GM10248 (cell line): ENCODE data around the gene KLHL17.

Source experiments
- CTCF ChIA-PET: fragments of 300-600 bp; sonication (Branson Sonifier 250); formaldehyde crosslinking; extraction: SDS; loops from one replicate; lab custom pipeline; 2021; ENCODE audit warnings: antibody characterized with exemption; lab: Yijun Ruan, JAX
- POLR2A ChIA-PET: fragments of 350-650 bp; sonication (Branson Sonifier 250); formaldehyde crosslinking; extraction: SDS; loops from one replicate; lab custom pipeline; 2020; ENCODE audit warnings: antibody characterized with exemption; lab: Yijun Ruan, JAX
- DNase-seq: peaks from one replicate; pipeline ENCODE4 v3.0.0; 2012; ENCODE audit errors: extremely low spot score
- TF ChIP-seq, protein P1 (sequence below): IDR thresholded peaks from 2 replicates; pipeline ENCODE4 v1.5.1; 2012; ENCODE audit warnings: mild to moderate bottlenecking, low read depth; ENCODE audit errors: extremely low read depth, missing control alignments, control extremely low read depth

The KLHL17 gene

DNA sequence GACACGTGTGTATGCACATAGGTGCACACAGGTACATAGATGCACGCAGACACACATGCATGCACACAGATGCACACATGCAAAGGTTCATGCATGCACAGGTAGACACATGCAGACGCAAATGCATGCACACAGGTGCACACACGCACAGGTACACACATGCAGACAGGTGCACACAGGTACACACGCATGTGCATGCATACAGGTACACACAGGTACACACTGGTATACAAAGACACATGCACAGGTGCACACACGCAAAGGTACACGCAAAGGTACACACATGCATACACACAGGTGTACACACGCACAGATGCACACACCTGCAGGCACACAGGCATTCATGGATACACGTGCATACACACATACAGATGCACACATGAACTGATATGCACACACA, 10.1 kb upstream of the KLHL17 start:
- DNase-seq, result no peak
- TF ChIP-seq, protein P1, sequence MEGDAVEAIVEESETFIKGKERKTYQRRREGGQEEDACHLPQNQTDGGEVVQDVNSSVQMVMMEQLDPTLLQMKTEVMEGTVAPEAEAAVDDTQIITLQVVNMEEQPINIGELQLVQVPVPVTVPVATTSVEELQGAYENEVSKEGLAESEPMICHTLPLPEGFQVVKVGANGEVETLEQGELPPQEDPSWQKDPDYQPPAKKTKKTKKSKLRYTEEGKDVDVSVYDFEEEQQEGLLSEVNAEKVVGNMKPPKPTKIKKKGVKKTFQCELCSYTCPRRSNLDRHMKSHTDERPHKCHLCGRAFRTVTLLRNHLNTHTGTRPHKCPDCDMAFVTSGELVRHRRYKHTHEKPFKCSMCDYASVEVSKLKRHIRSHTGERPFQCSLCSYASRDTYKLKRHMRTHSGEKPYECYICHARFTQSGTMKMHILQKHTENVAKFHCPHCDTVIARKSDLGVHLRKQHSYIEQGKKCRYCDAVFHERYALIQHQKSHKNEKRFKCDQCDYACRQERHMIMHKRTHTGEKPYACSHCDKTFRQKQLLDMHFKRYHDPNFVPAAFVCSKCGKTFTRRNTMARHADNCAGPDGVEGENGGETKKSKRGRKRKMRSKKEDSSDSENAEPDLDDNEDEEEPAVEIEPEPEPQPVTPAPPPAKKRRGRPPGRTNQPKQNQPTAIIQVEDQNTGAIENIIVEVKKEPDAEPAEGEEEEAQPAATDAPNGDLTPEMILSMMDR, result no peak
- ChIA-PET POLR2A (no interaction called here), CTCF (no interaction called here)

DNA sequence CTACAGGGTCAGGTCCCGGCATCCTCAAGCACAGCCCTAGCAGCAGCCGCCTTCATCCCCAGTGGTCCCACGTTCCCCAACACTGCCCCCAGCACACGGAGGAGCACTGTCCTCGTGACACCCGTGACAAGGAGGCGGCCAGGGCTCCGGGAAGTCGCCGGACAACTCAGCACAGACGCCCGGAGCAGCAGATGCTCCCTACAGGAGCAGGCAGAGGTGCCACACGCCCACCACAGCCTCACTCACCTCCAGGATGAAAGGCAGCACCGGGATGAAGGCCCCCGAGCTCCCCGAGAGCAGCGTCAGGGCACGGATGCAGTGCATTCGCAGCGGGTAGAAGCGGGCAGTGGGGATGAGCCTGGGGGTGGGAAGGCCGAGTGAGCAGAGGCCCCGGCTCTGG, 9.5 kb upstream of the KLHL17 start:
- DNase-seq, result no peak
- POLR2A ChIA-PET, result no interaction called here
- TF ChIP-seq, protein P1, result no peak
- CTCF ChIA-PET, result no interaction called here

DNA sequence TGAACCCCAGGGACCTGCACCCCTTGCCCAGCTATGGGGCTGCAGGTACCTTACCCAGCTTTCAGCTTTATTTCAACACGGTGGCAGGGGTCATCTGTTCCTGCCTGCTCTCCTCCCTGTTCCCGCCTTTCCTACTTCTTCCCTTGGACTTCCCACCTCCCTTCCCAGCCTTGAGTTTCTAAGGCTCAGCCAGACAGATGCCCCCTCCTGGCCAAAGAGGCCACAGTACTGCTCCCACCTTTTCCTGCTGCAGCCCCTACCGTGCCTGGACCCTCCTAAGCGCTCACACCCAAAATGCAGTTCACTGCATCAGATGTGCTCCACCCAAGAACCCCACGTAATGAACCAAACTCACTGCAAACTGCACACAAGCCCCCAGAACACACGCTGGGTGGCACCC, 9.0 kb upstream of the KLHL17 start:
- ChIA-PET CTCF (no interaction called here), POLR2A (no interaction called here)
- no peak for DNase-seq
- TF ChIP-seq, protein P1, result peak; percentile 26

DNA sequence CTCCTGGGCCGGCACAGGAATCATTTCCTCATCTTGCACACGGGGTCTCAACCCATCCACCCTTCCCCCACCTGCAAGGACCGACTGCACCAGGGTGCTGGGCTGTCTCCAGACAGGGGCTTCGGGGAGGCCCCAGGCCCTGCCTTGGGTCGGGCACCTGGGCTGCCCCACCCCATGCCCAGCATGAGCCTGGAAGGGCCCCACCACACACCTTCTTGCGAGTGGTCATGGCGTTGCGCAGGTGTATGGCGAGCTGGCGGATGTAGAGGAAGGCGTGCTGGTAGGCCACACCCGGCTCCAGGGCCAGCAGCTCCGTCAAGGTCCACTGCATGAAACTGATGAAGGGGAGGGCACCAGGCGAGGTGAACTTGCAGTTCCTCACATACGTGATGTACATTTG, 8.2 kb upstream of the KLHL17 start:
- CTCF ChIA-PET, result no interaction called here
- DNase-seq, result no peak
- POLR2A ChIA-PET, result no interaction called here
- TF ChIP-seq, protein P1, result no peak

DNA sequence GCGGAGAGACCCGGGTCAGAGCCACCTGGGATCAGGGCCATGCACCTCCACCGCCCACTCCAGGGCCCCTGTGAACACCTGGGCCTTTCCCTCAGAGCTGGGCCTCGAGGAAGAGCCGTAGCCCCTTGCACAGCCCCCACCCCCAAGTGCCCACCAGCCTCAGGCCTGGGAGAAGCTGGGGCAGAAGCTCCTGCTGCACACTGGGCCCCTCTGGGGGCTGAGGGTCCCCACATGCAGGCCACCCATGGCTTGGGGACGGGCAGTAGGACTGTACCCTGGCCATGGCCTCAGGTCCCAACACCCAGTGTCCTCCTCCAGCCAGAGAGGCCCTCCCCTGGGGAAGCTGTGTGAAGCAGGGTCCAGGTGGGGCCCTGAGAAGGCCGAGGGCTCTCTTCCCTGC, 7.8 kb upstream of the KLHL17 start:
- POLR2A ChIA-PET, result no interaction called here
- TF ChIP-seq, protein P1, result no peak
- DNase-seq, result no peak
- CTCF ChIA-PET, result no interaction called here

DNA sequence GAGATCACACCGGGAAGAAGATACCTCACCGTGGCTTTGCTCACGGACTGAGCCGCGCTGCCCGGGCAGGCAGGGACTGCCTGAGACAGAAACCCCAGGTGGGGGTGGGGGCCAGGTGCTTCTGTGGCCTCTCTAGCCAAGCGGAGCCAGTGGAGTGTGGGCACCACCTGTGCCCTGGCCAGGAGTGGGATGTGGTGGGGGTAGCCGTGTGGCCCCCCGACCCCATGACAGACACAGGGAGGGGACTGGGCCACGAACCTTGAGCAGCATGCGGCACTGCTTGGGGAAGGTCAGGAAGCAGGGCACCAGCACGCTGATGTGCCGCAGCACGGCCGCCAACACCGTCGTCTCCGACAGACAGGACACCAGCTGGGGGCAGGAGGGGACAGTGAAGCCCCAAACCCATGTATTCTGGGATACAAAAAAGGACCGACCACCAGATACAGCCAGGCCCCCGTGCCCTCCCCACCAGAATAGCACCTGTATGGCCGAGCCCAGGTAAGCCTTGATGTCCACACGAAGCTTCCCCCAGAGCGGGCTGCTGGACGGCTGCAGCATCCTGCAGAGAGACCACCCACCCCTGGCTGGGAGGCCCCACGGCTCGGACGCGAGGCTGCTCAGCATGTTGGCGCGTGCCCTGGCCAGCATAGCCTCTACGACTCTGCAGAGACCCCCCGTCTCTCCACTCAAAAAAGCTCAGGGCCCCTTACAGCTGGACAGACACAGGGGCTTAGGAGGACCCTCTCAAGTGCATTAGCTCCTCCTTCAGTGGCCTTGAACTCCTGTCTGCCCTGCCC, 6.7 kb upstream of the KLHL17 start:
- TF ChIP-seq, protein P1, result no peak
- ChIA-PET POLR2A (no interaction called here), CTCF (no interaction called here)
- DNase-seq, result no peak

DNA sequence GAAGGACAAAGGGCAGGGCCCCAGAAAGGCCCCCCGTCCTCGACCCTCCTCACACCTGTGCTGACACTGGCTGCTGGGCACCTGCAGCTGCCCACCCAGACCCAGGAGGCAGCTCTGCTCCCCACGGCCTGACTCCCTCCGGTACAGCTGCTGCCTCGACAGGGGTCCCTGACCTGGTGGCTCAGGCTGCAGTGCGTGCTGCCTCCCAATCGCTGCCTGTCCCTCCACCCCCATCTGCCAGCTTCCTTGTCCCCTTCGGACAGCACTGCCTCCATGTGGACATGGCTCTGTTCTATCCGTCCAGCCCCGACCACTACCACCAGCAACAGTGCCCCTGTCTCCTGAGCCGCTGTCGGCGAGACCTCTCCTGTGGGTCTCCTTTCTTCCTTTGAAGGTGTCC, 5.5 kb upstream of the KLHL17 start:
- CTCF ChIA-PET, result no interaction called here
- DNase-seq, result no peak
- POLR2A ChIA-PET, result no interaction called here
- TF ChIP-seq, protein P1, result no peak
